ENCODE measurements around the gene SMURF2. TPM values are rescaled to one million over a fixed set of nuclear protein-coding genes. Genes with fewer than 3 reads are reported as not detected.

Gene SMURF2
- total RNA-seq, 1 experiment from 2014 or later: 35.3 TPM

GRCh38 chr17:64657610-64658125 lies 4.4 kb downstream of the SMURF2 start:
- Histone ChIP-seq H3K27ac (ENCODE audit: insufficient read length, low read depth, low read length) (no peak overlapping the region), H2BK120ac (ENCODE audit: low read depth, low read length, poor library complexity, severe bottlenecking) (no peak overlapping the region), H2BK15ac (ENCODE audit: low read depth, low read length) (no peak overlapping the region), H4K5ac (ENCODE audit: insufficient read length, low read depth, low read length) (no peak overlapping the region), H3K79me1 (ENCODE audit: insufficient read depth, low read depth, low read length, poor library complexity, severe bottlenecking) (no peaks in the 10 kb centered on the region), H2AK5ac (ENCODE audit: insufficient read length, low read length) (no peak overlapping the region), H3K23me2 (ENCODE audit: insufficient read length, low read depth, low read length, poor library complexity, severe bottlenecking) (peaks cover 7% of the 10 kb centered on the region), H2BK20ac (ENCODE audit: low read depth, low read length, poor library complexity, severe bottlenecking) (no peak overlapping the region), H3K4ac (ENCODE audit: low read depth, low read length) (no peak overlapping the region), H3K27me3 (ENCODE audit: insufficient read depth, low read length) (no peaks in the 10 kb centered on the region), H3K4me1 (ENCODE audit: insufficient read depth, low read length) (no peaks in the 10 kb centered on the region; the same call in 1 of the 2 replicates), H3K4me2 (ENCODE audit: insufficient read depth, insufficient read length, low read length) (no peak overlapping the region), H2BK12ac (ENCODE audit: insufficient read length, low read depth, low read length) (no peak overlapping the region), H4K8ac (replicated peaks; ENCODE audit: insufficient read length, low read depth, low read length) (no peak overlapping the region), H4K91ac (ENCODE audit: insufficient read length, low read depth, low read length) (no peak overlapping the region), H2BK5ac (ENCODE audit: insufficient read length, low read length) (no peak overlapping the region), H3K23ac (ENCODE audit: insufficient read length, low read depth, low read length) (no peak overlapping the region), H4K20me1 (ENCODE audit: control insufficient read depth, insufficient read depth, insufficient read length) (no peaks in the 10 kb centered on the region), H2AFZ (ENCODE audit: low read length) (no peak overlapping the region), H3K79me2 (ENCODE audit: insufficient read depth, low read length) (peaks cover 18% of the 10 kb centered on the region; the same call in 1 of the 2 replicates), H3K9me3 (ENCODE audit: control insufficient read depth, low read depth, low read length) (no peaks in the 10 kb centered on the region), H3K56ac (ENCODE audit: insufficient read length, low read depth, low read length) (no peak overlapping the region), H3K9ac (ENCODE audit: extremely low read depth, insufficient read length, low read length) (no peak overlapping the region), H3K18ac (ENCODE audit: insufficient read length, low read depth, low read length) (no peak overlapping the region), H3K14ac (ENCODE audit: insufficient read depth, low read length) (no peak overlapping the region), H3T11ph (ENCODE audit: low read length) (no peak overlapping the region)
- DNase-seq: no peak
- H3K27ac Mint-ChIP-seq: no peak overlapping the region; a peak in 1 of 7 replicates
- peaks cover 2 to 11% (median 4%) of the 10 kb centered on the region in 3 experiments; a peak in 6 of 7 replicates for H3K36me3 Mint-ChIP-seq (ENCODE audit: insufficient read depth in 1 of 3, low read depth in 3 of 3)
- H3K4me1 Mint-ChIP-seq: peaks cover 13 to 23% of the 10 kb centered on the region in 2 experiments
- H3K27me3 Mint-ChIP-seq (ENCODE audit: low read depth): peaks cover 2% of the 10 kb centered on the region; the same call in 1 of the 2 replicates
- TF ChIP-seq CTCF (conservative IDR thresholded peaks at IDR 0.05): no peak
- WGBS (ENCODE audit: extremely low coverage, insufficient read length, low lambda C conversion rate): no CpG with 5 or more reads among the region's 6 CpGs
- H3K9me3 Mint-ChIP-seq: peaks cover 5 to 6% of the 10 kb centered on the region in 2 experiments; a peak in 4 of 5 replicates
- no peak overlapping the region for H3K4me3 Mint-ChIP-seq
